ENCODE data around the gene RAB11A. TPM values are rescaled to one million over a fixed set of nuclear protein-coding genes. Genes with fewer than 3 reads are reported as not detected.

RAB11A gene
- total RNA-seq, 1 donor from 2014 or later = 373 TPM

DNA sequence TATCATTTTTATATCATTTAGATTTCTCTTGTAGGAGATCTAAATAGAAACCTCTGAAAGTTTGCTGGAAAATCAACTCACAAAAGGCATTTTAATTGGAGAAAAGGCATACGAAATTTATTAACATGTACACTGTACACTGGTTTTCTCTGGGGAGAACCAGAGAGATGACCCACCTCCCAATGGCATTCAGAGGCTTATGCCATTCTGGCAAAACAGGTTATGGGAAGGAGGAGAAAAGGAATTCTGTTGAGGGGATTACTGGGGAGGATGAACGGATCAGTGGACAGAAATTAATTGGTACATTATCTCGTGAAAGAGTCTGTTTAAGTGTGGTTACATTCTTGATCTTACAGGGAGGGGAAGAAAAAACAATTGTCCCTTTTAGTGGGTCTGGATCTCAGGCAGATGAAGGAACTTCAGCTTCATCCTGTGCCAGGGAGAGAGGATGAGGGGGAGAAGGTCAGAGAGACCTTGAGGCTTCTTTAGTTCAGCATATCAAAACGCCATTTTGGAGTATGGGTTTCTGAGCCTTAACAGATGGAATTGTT lies 16.5 kb downstream of the RAB11A start:
- no peak for DNase-seq (ENCODE audit: low spot score)

DNA sequence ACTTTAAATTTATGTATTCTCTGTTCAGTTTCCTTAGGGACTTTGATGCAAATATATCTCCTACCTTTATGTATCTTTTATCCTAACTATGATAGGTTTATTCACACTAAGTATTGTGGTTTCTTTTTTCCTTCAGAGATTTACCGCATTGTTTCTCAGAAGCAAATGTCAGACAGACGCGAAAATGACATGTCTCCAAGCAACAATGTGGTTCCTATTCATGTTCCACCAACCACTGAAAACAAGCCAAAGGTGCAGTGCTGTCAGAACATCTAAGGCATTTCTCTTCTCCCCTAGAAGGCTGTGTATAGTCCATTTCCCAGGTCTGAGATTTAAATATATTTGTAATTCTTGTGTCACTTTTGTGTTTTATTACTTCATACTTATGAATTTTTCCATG lies 18.3 kb downstream of the RAB11A start:
- no peak for DNase-seq (ENCODE audit: low spot score)

DNA sequence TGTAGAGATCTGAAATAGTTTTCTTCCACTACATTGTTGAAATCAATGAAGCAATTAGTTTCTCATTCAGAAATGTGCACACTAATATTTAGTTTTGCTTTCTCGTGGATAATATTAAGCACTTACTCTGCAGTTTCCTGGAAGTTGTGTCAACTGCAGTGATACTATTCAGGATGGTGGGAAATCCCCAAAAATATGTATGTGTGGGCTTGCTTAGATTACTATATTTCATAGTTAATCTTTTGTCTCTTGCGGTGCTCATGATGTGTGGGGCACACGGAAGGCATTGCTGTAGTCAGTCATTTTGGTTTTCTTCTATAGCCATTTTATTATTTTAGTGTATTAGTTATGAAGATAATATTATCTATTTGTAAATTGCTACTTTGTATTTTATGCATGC lies 19.7 kb downstream of the RAB11A start:
- no peak for DNase-seq (ENCODE audit: low spot score)

GRCh38 chr15:65893060-65893459 lies 23.8 kb downstream of the RAB11A start:
- DNase-seq (ENCODE audit: low spot score) = no peak

GRCh38 chr15:65896236-65896635 lies 26.9 kb downstream of the RAB11A start:
- no peak for DNase-seq (ENCODE audit: low spot score)

DNA sequence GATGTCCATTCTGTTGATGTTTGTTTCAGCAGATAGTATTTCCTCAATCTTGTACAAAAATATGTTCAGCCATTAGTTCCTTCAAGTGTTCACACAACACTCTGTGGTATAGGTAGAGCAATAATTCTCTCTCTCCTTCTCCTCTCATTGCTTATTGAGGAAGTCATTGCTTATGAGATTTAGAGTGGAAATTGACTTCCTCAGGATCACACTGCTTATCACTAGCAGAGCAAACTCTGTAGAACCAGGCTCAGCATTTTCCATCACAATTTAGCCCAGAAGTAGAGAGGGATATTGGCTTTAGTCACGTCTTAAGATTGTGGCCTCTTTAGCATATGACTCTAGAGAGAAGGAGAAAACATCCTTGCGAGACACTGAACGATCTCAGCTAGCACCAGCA lies 31.2 kb downstream of the RAB11A start:
- no peak for DNase-seq (ENCODE audit: low spot score)

- DNase-seq (ENCODE audit: low spot score) = no peak
Measured at GRCh38 chr15:65901336-65901735, 32.0 kb downstream of the RAB11A start.

DNA sequence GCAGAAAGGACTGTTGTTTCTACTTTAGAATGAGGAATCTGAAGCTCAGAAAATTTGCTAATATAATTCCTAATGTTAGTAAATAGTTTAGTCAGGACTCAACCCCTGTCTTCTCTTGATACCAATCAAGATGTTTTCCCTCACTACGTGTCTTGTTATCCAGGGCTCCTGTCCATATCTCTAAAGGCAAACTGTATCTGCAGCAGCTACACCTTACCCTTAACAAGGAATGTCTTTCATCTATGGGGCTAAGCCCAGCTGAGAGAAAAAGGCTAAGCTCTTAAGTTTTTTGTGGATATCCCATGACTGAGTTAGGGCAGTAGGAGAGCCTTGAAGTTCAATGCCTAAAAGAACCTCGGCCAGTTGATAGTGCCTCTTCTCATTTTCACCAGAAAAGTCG lies 32.5 kb downstream of the RAB11A start:
- DNase-seq (ENCODE audit: low spot score) = no peak

GRCh38 chr15:65902373-65902772 lies 33.1 kb downstream of the RAB11A start:
- peak; percentile 83 for DNase-seq (ENCODE audit: low spot score)

- DNase-seq (ENCODE audit: low spot score) = no peak
Measured at GRCh38 chr15:65903296-65904073, 34.2 kb downstream of the RAB11A start.

- no peak for DNase-seq (ENCODE audit: low spot score)
Measured at GRCh38 chr15:65904301-65904700, 35.0 kb downstream of the RAB11A start.

GRCh38 chr15:65906396-65906795 lies 37.1 kb downstream of the RAB11A start:
- no peak for DNase-seq (ENCODE audit: low spot score)

- DNase-seq (ENCODE audit: low spot score) = no peak
Measured at GRCh38 chr15:65907661-65908060, 38.4 kb downstream of the RAB11A start.

DNA sequence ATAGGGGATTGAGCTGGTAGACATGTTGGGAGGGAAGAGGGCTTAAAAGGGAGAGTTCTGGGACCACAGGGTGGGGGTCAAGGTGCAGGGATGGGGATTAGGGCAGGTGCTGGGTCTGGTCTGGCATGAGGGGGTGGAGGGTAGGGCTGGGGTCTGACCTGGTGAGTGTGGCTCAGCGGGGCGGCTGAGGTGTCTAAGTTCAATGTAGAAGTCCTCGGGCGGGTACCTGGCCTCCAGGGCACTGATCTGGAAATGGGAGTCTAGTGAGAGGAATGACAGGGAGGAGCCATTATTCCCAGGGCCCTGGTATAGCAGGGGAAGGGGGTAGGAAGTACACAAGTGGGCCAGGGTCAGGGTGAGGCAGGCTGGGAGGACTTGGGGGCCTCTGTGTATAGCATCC lies 39.6 kb downstream of the RAB11A start:
- DNase-seq (ENCODE audit: low spot score) = no peak

DNA sequence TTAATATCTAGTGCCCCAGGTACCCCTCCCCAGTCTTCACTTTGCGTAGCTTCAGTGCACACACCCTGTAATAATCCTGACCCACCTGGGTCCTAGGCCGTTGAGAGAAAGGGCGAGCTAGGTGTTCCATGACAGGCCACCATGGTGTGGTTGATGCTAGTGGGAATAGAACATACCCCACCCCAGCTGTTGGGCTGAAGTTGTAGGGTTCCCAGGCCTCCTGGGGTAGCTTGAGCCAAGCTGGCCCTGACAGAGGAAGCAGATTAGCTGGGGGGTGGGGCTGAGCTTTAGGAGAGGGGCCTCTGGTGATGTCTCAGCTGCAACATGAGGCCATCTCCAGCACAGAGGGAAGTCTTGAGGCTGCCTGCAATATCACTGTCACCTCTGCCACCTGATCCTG lies 40.5 kb downstream of the RAB11A start:
- DNase-seq (ENCODE audit: low spot score) = no peak

DNA sequence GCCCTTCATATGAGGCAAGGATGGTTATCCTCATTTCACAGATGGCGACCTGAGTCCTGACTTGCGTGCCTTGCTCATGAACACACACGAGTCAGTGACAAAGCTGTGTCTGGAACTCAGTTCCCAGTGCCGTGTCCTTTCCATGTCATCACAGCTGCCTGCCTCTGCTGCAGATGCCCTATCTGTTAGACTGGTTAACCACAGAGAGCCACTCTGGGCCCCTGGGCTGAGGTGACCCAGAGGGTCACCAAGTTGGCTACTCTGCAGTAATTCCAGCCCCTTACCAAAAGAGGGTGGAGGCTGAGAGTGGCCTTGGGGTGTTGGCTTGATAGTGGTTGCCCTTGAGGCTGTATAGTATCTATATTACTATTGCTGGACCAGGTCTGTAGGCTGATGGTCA lies 41.0 kb downstream of the RAB11A start:
- no peak for DNase-seq (ENCODE audit: low spot score)

- DNase-seq (ENCODE audit: low spot score) = no peak
Measured at GRCh38 chr15:65912235-65912634, 42.9 kb downstream of the RAB11A start.

DNA sequence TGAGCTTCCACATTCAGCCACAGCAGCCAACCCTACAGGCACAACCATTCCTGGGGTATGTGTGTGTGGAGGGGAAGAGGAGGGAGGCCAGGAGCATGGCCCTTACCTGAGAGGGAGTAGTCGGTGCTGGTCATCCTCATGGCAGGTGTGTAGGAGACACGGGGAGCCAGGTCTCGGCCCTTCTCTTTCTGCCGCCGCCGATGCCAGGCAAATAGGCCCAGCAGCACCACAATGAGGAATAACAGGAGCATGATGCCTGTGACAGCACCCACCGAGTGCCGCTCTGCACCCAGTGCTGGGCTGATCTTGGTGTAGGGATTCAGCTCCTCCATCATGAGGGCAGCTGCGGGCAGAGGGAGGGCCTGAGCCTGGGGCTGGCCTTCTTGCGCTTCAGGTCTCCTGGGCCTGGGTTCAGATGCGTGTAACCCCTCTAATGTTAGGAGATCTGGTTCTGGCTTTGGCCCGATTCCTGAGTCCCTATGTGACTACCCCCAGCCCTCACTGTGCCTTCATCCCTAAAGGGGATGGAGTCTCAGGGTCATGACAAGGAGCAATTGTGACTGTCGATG lies 44.4 kb downstream of the RAB11A start:
- DNase-seq (ENCODE audit: low spot score) = no peak

- no peak for DNase-seq (ENCODE audit: low spot score)
Measured at GRCh38 chr15:65914386-65914785, 45.1 kb downstream of the RAB11A start.

- DNase-seq (ENCODE audit: low spot score) = no peak
Measured at GRCh38 chr15:65914981-65915925, 46.0 kb downstream of the RAB11A start.

GRCh38 chr15:65916041-65916663 lies 46.9 kb downstream of the RAB11A start:
- no peak for DNase-seq (ENCODE audit: low spot score)

Data from ureter (tissue), 1 donor.